H54 (cell line): ENCODE data around the gene AGXT.
A peak's percentile ranks its signal among the peaks of the same experiment; 100 is the strongest.

Source experiments
- DNase-seq: peaks from one replicate; pipeline ENCODE4 v3.0.0; 2011; ENCODE audit warnings: low spot score, mixed read lengths; ENCODE audit not compliant: insufficient read length
- FAIRE-seq: peaks from 3 replicates; lab custom pipeline; 2011; peaks lifted over from hg19 to GRCh38; lab: Jason Lieb, UNC
- POLR2A ChIP-seq: IDR thresholded peaks from 2 replicates; pipeline ENCODE4 v1.6.1; 2011; ENCODE audit warnings: low read depth, mild to moderate bottlenecking, low read length

AGXT gene

DNA sequence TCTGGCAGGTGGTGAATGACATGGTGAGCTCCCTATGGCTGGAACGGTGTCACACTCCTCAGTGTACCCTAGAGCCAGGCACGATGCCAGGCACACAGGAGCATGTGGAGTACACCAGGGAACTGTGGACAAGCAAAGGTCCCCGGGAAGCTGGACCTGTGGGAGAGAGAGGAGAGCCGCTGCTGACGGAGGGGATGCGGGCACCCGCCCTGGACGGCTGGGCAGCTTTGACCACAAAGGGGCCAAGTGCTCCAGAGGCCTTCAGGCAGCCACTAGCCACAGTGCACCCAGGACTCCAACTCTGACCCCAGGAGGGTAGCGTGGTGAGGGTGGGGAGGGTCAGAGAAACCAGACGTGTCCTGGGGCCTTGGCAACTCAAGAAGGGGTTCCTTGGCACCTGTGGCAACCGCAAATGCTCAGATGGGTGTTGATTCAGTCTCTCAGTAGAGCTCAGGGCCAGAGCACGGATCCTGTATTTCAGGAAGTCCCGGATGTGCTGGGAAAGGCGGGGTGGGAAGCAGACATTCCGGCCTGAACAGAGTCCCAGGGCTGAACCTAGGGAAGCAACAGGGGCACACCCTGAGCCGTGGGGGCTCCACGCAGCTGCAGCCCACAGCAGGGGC is 29.6 kb downstream of the AGXT start:
- FAIRE-seq (no peak), DNase-seq (no peak)
- TF ChIP-seq POLR2A, result no peak

GRCh38 chr2:240898731-240899467 is 30.3 kb downstream of the AGXT start:
- no peak for DNase-seq
- FAIRE-seq, result no peak
- no peak for TF ChIP-seq POLR2A

GRCh38 chr2:240899468-240899865 is 30.8 kb downstream of the AGXT start:
- FAIRE-seq, result no peak
- TF ChIP-seq POLR2A, result no peak
- DNase-seq, result no peak

- TF ChIP-seq POLR2A, result no peak
Observed at GRCh38 chr2:240900141-240900860, 31.7 kb downstream of the AGXT start.

DNA sequence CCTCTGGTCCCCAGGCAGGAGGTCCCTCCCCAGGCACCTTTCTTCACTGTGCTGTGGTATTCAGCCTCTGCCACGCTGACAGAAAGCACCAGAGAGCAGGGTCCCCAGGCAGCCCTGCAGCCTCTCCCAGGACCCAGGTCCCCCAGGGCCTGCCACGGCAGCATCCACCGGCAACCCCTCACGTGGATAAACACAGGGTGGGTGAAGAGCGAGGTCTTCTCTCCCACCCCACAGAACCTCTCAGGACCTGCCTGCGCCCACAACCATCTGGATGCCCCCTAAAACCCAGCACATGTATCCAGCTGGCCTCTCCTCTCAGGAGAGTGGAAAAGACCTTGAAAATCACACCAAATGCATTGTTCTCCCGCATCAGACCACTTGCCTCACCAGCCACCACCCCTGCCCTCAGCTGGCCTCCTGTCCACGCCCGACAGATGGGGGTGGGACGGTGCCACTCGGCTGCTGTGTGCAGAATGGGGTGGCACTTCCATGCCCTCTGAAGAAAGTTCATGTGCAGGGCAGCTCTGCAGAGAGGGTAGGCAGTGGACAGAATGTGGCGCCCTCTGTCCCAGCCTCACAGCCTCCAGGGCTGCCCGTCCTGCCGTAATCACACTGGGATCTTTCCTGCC is 33.5 kb downstream of the AGXT start:
- no peak for FAIRE-seq
- TF ChIP-seq POLR2A, result no peak
- DNase-seq, result no peak

More at GRCh38 chr2:240900141-240900860, 31.7 kb downstream of the AGXT start:
- FAIRE-seq, result no peak
- DNase-seq, result no peak

GRCh38 chr2:240902615-240903041 is 34.0 kb downstream of the AGXT start:
- DNase-seq (no peak), FAIRE-seq (no peak)
- no peak for TF ChIP-seq POLR2A

DNA sequence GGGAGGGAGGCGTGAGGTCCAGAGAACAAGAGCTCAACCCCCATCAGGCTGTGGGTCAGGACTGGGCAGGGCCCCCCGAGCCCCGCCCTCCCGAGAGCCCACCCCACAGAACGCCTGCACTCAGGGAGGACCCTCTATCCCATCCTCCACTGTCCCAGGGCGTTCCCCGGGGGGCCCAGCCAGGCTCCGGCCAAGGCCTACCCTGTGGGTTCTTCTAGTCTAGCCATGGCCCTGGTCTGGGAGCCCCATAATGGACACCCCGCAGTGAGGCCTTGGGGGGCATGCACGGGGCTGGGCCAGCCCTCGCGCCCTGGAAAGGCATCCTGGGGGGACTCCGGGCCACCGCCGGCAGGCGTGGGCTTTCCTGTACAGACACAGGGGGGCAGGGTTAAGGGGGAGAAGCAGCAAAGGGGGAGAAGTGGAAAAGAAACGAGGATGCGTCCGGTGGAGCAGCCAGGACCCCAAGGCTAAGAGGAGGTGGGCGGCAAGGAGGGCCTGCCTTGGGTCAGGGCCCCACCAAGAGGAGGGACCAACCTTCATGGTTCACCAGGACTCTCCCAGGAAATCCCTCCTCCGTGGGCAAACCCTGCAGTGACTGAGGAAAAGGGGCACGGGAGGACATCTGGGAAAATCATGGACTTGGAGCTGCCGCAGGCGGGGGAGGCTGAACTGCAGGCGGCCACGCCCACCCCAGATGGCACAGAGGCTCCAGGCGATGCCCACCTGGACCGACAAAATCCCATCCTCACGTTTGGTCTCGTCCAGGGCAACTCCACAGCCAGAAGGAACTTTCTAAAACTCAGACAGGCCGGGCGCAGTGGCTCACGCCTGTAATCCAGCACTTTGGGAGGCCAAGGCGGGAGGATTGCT is 34.8 kb downstream of the AGXT start:
- no peak for FAIRE-seq

DNA sequence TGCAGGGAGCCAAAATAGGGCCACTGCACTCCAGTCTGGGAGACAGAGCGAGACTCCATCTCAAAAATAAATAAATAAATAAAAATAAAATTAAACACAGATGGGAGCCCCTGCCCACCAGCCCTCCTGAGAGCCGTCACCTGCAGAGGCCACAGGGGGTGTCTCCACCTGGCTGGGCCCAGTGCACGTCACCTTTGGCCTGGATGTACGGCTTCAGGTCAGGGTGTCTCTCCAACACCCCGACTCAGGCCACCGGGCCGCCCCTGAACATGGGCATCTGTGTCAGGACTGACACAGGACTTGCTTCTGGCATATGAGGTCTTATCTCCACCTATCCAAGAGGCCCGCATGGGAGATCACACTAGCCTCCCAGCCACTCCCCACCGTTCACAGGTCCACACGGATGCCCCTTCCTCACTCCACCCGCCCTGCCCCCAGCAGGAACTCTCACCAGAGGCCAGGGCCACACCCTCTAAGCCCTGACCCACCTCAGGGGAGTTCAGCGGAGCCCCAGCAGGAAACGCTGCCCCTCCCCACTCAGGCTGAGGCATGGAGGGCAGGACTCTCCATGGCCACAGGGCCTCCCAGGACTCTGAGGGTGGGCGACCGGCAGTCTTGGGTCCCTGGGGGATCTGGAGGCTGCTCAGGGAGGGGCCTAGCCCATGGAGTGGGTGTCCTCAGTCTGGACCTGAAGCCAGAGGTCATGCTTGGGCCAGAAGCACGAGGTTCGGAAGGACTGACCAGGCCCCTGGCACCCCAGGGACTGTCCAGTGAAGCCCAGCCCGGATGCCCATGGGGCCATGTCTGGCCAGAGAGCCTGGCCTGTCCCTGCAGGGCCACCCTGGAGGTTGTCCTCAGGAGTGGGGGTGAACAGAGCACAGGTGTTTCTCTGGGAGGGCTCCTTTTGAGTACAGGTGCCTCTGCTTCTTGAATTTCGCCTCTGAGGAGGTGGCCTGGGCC is 35.9 kb downstream of the AGXT start:
- FAIRE-seq (no peak), DNase-seq (no peak)
- TF ChIP-seq POLR2A, result no peak

More for the DNA sequence above, 34.8 kb downstream of the AGXT start:
- no peak for DNase-seq
- TF ChIP-seq POLR2A, result no peak

- DNase-seq, result peak; percentile 54
- no peak for FAIRE-seq
- TF ChIP-seq POLR2A, result no peak
Observed at GRCh38 chr2:240905176-240905781, 36.7 kb downstream of the AGXT start.

GRCh38 chr2:240906141-240906910 is 37.7 kb downstream of the AGXT start, which contains the start of gene CROCC2:
Gene CROCC2, plus strand, starts transcription at chr2:240906336. Its CDS starts 178 bp downstream, at chr2:240906514.
- no peak for TF ChIP-seq POLR2A
- no peak for FAIRE-seq
- no peak for DNase-seq
